PC-9 (cell line): ENCODE results near the gene BET1.

ENCODE experiments used
- EZH2 ChIP-seq: fragments of 200-600 bp; sonication (generic); IDR thresholded peaks from 2 replicates; pipeline ENCODE4 v1.8.0; 2017; ENCODE audit warnings: antibody characterized with exemption, low read depth
- TF ChIP-seq, protein P1 (sequence below): fragments of 200-600 bp; sonication (generic); conservative IDR thresholded peaks from 2 replicates; pipeline ENCODE4 v1.6.1; 2017; ENCODE audit warnings: mixed run types, antibody characterized with exemption, mild to moderate bottlenecking, moderate library complexity

- TF ChIP-seq, protein P1, sequence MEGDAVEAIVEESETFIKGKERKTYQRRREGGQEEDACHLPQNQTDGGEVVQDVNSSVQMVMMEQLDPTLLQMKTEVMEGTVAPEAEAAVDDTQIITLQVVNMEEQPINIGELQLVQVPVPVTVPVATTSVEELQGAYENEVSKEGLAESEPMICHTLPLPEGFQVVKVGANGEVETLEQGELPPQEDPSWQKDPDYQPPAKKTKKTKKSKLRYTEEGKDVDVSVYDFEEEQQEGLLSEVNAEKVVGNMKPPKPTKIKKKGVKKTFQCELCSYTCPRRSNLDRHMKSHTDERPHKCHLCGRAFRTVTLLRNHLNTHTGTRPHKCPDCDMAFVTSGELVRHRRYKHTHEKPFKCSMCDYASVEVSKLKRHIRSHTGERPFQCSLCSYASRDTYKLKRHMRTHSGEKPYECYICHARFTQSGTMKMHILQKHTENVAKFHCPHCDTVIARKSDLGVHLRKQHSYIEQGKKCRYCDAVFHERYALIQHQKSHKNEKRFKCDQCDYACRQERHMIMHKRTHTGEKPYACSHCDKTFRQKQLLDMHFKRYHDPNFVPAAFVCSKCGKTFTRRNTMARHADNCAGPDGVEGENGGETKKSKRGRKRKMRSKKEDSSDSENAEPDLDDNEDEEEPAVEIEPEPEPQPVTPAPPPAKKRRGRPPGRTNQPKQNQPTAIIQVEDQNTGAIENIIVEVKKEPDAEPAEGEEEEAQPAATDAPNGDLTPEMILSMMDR: no peak
- no peak for TF ChIP-seq EZH2
Measured at GRCh38 chr7:93949423-93949822, 54.7 kb downstream of the BET1 start.
